Retinal pigment epithelial cell (primary cell): ENCODE data around the gene RPL18A.
A peak's percentile ranks its signal among the peaks of the same experiment; 100 is the strongest.

Experiments used
- DNase-seq: peaks from one replicate; pipeline ENCODE4 v3.0.0-alpha.2; 2010; ENCODE audit warnings: low read depth
- H3K4me3 ChIP-seq: 2 replicates; pipeline ENCODE4 v1.5.1; 2011; ENCODE audit warnings: mild to moderate bottlenecking, low read length, control low read depth, moderate library complexity
- TF ChIP-seq, protein P1 (sequence below): conservative IDR thresholded peaks from 2 replicates; pipeline ENCODE4 v1.5.1; 2011; ENCODE audit warnings: low read depth, low read length, control low read depth, inconsistent platforms

The RPL18A gene

GRCh38 chr19:17871032-17871877 is 11.5 kb downstream of the RPL18A start:
- no peak overlapping the region for H3K4me3 ChIP-seq
- TF ChIP-seq, protein P1, sequence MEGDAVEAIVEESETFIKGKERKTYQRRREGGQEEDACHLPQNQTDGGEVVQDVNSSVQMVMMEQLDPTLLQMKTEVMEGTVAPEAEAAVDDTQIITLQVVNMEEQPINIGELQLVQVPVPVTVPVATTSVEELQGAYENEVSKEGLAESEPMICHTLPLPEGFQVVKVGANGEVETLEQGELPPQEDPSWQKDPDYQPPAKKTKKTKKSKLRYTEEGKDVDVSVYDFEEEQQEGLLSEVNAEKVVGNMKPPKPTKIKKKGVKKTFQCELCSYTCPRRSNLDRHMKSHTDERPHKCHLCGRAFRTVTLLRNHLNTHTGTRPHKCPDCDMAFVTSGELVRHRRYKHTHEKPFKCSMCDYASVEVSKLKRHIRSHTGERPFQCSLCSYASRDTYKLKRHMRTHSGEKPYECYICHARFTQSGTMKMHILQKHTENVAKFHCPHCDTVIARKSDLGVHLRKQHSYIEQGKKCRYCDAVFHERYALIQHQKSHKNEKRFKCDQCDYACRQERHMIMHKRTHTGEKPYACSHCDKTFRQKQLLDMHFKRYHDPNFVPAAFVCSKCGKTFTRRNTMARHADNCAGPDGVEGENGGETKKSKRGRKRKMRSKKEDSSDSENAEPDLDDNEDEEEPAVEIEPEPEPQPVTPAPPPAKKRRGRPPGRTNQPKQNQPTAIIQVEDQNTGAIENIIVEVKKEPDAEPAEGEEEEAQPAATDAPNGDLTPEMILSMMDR = no peak

DNA sequence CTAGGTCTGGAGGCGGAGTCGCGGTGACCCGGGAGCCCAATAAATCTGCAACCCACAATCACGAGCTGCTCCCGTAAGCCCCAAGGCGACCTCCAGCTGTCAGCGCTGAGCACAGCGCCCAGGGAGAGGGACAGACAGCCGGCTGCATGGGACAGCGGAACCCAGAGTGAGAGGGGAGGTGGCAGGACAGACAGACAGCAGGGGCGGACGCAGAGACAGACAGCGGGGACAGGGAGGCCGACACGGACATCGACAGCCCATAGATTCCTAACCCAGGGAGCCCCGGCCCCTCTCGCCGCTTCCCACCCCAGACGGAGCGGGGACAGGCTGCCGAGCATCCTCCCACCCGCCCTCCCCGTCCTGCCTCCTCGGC is 12.2 kb downstream of the RPL18A start, which contains the start of gene SLC5A5:
SLC5A5 (plus strand) TSS at position 68 of the 373 bp plus-strand sequence. CDS start 375 bp downstream, outside the sequence.
- no peak within 1 kb of the TSS for H3K4me3 ChIP-seq
- no peak for DNase-seq
- TF ChIP-seq, protein P1 = no peak

More at GRCh38 chr19:17871032-17871877, 11.5 kb downstream of the RPL18A start:
- no peak for DNase-seq

DNA sequence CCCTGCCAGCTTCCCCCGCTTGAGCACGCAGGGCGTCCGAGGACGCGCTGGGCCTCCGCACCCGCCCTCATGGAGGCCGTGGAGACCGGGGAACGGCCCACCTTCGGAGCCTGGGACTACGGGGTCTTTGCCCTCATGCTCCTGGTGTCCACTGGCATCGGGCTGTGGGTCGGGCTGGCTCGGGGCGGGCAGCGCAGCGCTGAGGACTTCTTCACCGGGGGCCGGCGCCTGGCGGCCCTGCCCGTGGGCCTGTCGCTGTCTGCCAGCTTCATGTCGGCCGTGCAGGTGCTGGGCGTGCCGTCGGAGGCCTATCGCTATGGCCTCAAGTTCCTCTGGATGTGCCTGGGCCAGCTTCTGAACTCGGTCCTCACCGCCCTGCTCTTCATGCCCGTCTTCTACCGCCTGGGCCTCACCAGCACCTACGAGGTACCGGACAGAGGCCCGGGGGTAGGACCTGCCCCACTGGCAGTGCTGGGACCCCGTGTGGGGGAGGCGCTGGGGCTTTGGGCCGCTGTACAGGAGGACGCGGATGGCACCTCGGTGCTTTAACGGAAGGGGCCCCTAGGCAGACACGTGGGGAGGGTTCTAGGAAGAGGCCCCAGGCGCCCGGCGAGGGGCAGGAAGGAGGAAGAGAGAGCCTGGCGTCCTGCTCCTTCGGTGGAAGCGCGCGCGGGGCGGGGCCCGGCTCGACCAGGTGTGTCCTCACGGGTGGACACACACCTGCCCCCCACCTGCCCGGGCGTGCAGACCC is 12.7 kb downstream of the RPL18A start:
- DNase-seq = no peak
- TF ChIP-seq, protein P1 = no peak
- H3K4me3 ChIP-seq = no peak overlapping the region

- TF ChIP-seq, protein P1 = no peak
- peak overlapping the region; percentile 14 for H3K4me3 ChIP-seq
- no peak for DNase-seq
These were observed 14.4 kb downstream of the RPL18A start for GRCh38 chr19:17873786-17874757.

DNA sequence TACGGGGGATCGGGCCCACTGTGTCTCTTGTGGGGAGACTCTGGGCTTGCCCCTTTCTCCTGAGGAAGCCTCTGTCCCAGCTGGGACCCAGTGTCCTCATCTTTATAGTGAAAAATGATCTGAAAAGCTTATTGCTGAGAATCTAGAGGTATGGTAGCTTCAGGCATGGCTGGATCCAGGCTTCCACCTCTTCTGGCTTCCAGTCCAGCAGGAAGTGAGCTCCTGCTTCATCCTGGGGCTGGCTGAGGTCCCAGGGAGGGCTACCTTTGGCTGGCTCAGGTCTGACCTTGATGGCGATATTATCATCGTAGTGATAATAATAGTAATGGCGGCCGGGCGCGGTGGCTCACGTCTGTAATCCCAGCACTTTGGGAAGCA is 15.0 kb downstream of the RPL18A start:
- DNase-seq = no peak
- TF ChIP-seq, protein P1 = no peak
- H3K4me3 ChIP-seq = no peak overlapping the region

DNA sequence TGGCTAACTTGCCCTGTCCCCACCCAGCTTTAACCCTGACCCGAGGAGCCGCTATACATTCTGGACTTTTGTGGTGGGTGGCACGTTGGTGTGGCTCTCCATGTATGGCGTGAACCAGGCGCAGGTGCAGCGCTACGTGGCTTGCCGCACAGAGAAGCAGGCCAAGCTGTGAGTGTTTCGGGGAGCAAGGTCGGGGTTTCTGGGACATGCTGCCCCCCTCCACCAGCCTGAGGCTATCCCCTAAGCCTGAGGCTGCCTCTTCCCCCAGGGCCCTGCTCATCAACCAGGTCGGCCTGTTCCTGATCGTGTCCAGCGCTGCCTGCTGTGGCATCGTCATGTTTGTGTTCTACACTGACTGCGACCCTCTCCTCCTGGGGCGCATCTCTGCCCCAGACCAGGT is 18.0 kb downstream of the RPL18A start:
- DNase-seq = no peak
- TF ChIP-seq, protein P1 = no peak
- H3K4me3 ChIP-seq = no peak overlapping the region
